HG02678 (cell line): ENCODE measurements around the gene DOCK2.
"Not testable (repeated sequence)": the region's sequence is repeated elsewhere in the genome, so short reads cannot be mapped to it uniquely, and the experiment has no call there.

Experiments used
- ATAC-seq: cut with Tn5 transposase; IDR thresholded peaks from one replicate; pipeline ENCODE4 v1.9.1; 2021; ENCODE audit warnings: mild to moderate bottlenecking, moderate library complexity; ENCODE audit not compliant: unreplicated experiment

DOCK2 gene

GRCh38 chr5:169922474-169922873 is 285.4 kb downstream of the DOCK2 start:
- no peak for ATAC-seq

GRCh38 chr5:169923988-169924387 is 286.9 kb downstream of the DOCK2 start:
- peak; percentile 66 for ATAC-seq

GRCh38 chr5:169933127-169933526 is 296.1 kb downstream of the DOCK2 start:
- no peak for ATAC-seq

GRCh38 chr5:169933616-169934015 is 296.5 kb downstream of the DOCK2 start:
- no peak for ATAC-seq

- no peak for ATAC-seq
Observed at GRCh38 chr5:169934990-169935389, 297.9 kb downstream of the DOCK2 start.

- ATAC-seq: no peak
Observed at GRCh38 chr5:169935762-169936161, 298.7 kb downstream of the DOCK2 start.

- no peak for ATAC-seq
Observed at GRCh38 chr5:169938439-169938838, 301.4 kb downstream of the DOCK2 start.

GRCh38 chr5:169939731-169940130 is 302.7 kb downstream of the DOCK2 start:
- no peak for ATAC-seq

- no peak for ATAC-seq
Observed at GRCh38 chr5:169941542-169941941, 304.5 kb downstream of the DOCK2 start.

- ATAC-seq: no peak
Observed at GRCh38 chr5:169942181-169942580, 305.1 kb downstream of the DOCK2 start.

GRCh38 chr5:169943026-169943425 is 306.0 kb downstream of the DOCK2 start:
- no peak for ATAC-seq

GRCh38 chr5:169944115-169944514 is 307.0 kb downstream of the DOCK2 start:
- ATAC-seq: no peak

GRCh38 chr5:169944922-169945680 is 308.0 kb downstream of the DOCK2 start:
- ATAC-seq: no peak

- no peak for ATAC-seq
Observed at GRCh38 chr5:169945831-169946261, 308.8 kb downstream of the DOCK2 start.

- no peak for ATAC-seq
Observed at GRCh38 chr5:169946743-169947295, 309.7 kb downstream of the DOCK2 start.

GRCh38 chr5:169950333-169950732 is 313.3 kb downstream of the DOCK2 start:
- ATAC-seq: peak; percentile 72

- not testable (repeated sequence) for ATAC-seq
Observed at GRCh38 chr5:169953196-169953595, 316.1 kb downstream of the DOCK2 start.

GRCh38 chr5:169954786-169955185 is 317.7 kb downstream of the DOCK2 start:
- no peak for ATAC-seq

- no peak for ATAC-seq
Observed at GRCh38 chr5:169956126-169956525, 319.1 kb downstream of the DOCK2 start.

- no peak for ATAC-seq
Observed at GRCh38 chr5:169956756-169957155, 319.7 kb downstream of the DOCK2 start.

- no peak for ATAC-seq
Observed at GRCh38 chr5:169958278-169958677, 321.2 kb downstream of the DOCK2 start.

- no peak for ATAC-seq
Observed at GRCh38 chr5:169960659-169961058, 323.6 kb downstream of the DOCK2 start.

GRCh38 chr5:169964246-169964645 is 327.2 kb downstream of the DOCK2 start:
- ATAC-seq: no peak
